IPS-18c (cell line): ENCODE data around the gene NAP1L2.
"Not testable (repeated sequence)": the region's sequence is repeated elsewhere in the genome, so short reads cannot be mapped to it uniquely, and the experiment has no call there.

Experiments used
- H3K4me3 ChIP-seq: 2 replicates; pipeline ENCODE4 v1.7.0; 2013; ENCODE audit warnings: low read depth, mild to moderate bottlenecking, low read length, moderate library complexity; ENCODE audit not compliant: insufficient read depth
- H3K9me3 ChIP-seq: one replicate; pipeline ENCODE4 v1.6.1; 2013; ENCODE audit warnings: mild to moderate bottlenecking, low read length, moderate library complexity; ENCODE audit not compliant: control insufficient read depth, insufficient read depth

Gene NAP1L2, protein sequence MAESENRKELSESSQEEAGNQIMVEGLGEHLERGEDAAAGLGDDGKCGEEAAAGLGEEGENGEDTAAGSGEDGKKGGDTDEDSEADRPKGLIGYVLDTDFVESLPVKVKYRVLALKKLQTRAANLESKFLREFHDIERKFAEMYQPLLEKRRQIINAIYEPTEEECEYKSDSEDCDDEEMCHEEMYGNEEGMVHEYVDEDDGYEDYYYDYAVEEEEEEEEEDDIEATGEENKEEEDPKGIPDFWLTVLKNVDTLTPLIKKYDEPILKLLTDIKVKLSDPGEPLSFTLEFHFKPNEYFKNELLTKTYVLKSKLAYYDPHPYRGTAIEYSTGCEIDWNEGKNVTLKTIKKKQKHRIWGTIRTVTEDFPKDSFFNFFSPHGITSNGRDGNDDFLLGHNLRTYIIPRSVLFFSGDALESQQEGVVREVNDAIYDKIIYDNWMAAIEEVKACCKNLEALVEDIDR

DNA sequence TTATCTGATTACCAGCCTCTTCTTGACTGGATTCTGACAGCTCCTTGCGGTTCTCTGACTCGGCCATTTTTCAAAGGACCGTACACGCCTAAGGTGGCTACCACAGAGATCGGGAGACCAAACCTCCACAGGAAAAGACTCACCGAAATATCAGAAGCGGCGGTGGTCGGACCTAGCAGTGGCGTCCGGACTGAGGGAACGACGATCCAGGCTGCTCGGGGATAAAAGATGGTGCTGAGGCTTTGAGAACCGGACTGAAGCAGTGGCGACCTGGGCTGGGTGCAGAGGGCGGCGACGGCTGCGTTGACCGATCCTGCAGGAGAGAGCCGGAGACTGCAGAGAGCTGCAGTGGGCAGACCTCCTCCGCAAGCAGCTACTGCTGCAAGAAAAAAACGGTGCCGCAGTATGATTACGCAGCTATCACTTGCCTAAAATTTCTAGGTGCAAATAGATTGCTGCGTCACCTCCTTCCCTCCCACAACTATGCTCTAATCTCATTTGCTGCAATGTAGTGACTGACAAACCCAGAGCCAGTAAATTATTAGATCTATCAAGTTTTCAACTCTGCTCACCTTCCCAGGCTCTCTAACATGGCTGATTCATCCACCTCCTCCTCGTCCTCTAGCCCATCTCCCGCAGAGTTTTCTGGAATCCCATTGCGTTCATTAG is at the start of gene NAP1L2:
NAP1L2 (minus strand) TSS at position 426 of the 669 bp plus-strand sequence; CDS start at position 67, 359 bp downstream.
- Histone ChIP-seq H3K9me3 (peaks cover under 1% of the 10 kb centered on the region), H3K4me3 (peak within 1 kb of the TSS; percentile 71)

DNA sequence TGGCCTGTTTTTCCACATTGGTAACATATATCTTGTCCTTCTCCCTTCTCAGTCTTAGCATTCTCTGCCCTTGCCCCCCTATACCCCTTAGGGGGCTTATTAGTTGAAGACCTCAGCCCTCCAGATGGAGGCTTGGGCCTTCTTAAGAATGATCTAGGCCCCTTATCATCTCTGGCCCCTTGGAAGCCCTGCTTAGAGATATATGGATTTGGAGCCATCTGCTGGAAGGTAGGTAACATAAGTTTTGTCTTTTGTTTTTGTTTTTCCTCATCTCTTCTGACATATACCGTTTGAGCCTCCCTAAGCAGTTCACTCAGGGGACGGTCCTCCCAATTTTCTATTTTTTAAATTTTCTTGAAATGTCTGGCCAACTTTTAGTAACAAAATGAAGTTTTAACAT is 48.3 kb upstream of the NAP1L2 start:
- no peaks in the 10 kb centered on the region for H3K9me3 ChIP-seq
- no peak overlapping the region for H3K4me3 ChIP-seq

DNA sequence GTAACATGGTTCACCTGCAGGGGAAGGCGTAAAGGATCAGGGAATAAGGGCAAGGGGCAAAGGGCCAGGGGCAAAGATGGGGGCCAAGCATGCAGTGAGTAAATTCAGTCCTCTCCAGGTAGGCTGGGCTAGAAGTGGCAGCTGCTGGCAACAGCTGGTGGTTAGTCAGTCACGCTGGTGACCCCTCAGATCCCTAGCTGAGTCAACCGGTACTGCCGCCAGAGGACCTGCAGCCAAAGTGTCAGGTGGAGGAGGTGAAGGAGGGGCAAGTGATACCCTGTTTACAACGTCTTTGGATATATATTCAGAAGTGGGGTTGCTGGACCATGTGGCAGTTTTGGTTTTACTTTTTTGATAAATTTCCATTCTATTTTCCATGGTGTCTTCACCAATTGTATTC is 24.6 kb upstream of the NAP1L2 start:
- Histone ChIP-seq H3K4me3 (no peak overlapping the region), H3K9me3 (peaks cover 2% of the 10 kb centered on the region)

DNA sequence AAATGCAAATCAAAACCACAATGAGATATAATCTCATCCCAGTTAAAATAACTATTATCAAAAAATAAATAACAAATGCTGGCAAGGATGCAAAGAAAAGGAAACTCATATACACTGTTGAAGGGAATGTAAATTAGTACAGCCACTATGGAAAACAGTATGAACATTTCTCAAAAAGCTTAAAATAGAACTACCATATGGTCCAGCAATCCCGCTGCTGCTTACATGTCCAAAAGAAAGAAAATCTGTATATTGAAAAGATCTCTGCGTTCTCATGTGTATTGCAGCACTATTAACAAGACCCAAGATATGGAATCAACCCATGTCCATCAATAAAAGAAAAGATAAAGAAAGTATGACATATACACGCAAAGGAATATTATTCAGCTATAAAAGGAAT is 3.0 kb upstream of the NAP1L2 start:
- peaks cover 2% of the 10 kb centered on the region for H3K9me3 ChIP-seq
- no peak overlapping the region for H3K4me3 ChIP-seq

DNA sequence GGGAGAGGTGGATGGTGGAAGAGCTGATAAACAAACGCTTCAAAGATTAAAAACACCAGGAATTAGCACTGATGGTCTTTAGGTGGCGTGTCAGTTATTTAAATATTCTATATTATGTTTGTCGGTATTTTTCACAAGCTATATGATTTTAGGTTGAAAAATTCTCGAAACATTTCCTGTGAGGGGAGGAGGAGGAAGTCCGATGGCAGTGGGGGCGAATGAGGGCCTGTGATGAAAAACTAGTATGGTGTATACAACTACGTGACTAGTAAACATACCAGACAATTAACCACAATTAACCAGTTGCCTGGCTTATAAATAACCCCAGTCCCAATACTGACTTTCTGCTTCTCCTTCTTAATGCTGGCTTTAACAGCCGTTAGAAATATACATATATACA is 595 bp upstream of the NAP1L2 start:
- peak overlapping the region; percentile 71; the same call in 1 of the 2 replicates for H3K4me3 ChIP-seq
- peaks cover 2% of the 10 kb centered on the region for H3K9me3 ChIP-seq

DNA sequence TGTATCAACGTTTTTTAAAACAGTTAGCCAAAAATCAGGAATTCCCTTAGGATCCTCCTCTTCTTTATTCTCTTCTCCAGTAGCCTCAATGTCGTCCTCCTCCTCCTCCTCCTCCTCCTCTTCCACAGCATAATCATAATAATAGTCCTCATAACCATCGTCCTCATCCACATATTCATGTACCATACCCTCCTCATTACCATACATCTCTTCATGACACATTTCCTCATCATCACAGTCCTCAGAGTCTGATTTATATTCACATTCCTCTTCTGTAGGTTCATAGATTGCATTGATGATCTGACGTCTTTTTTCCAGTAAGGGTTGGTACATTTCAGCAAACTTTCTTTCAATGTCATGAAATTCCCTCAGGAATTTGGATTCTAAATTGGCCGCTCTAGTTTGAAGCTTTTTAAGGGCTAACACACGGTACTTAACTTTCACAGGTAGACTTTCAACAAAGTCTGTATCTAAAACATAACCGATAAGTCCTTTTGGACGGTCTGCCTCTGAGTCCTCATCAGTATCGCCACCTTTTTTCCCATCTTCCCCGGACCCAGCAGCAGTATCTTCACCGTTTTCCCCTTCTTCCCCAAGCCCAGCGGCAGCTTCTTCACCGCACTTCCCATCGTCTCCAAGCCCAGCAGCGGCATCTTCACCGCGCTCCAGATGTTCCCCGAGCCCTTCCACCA is 771 bp downstream of the NAP1L2 start:
- H3K9me3 ChIP-seq = no peaks in the 10 kb centered on the region
- peak overlapping the region; percentile 71 for H3K4me3 ChIP-seq

DNA sequence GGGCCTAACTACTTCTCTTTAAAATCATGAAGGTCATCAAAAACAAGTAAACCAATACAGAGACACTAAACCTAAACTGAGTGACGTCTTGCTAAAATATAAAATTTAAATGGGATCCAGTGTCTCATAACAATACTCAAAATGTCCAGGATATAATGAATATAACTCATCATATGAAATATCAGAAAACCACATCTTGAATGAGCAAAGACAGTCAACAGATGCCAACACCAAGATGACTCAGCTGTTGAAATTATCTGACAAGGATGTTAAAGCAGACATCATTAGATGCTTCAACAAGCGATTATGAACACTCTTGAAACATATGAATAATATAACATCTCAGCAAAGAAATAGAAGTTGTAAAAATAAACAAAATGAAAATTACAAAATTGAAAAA is 8.3 kb downstream of the NAP1L2 start:
- H3K9me3 ChIP-seq = peaks cover 10% of the 10 kb centered on the region
- H3K4me3 ChIP-seq = no peak overlapping the region

DNA sequence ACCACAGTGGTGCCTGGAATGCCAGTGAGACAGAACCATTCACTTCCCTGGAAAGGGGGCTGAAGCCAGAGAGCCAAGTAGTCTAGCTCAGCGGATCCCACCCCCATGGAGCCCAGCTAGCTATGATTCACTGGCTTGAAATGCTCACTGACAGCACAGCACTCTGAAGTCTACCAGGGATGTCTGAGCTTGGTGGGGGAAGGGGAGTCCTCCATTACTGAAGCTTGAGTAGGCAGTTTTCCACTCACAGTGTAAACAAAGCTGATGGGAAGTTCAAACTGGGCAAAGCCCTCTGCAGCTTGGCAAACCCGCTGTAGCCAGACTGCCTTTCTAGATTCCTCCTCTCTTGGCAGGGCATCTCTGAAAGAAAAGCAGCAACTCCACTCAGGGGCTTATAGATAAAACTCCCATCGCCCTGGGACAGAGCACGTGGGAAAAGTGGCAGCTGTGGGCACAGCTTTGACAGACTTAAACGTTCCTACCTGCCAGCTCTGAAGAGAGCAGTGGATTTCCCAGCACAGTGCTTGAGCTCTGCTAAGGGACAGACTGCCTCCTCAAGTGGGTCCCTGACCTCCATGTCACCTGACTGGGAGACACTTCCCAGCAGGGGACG is 32.0 kb downstream of the NAP1L2 start:
- peaks cover 4% of the 10 kb centered on the region for H3K9me3 ChIP-seq
- H3K4me3 ChIP-seq = no peak overlapping the region

DNA sequence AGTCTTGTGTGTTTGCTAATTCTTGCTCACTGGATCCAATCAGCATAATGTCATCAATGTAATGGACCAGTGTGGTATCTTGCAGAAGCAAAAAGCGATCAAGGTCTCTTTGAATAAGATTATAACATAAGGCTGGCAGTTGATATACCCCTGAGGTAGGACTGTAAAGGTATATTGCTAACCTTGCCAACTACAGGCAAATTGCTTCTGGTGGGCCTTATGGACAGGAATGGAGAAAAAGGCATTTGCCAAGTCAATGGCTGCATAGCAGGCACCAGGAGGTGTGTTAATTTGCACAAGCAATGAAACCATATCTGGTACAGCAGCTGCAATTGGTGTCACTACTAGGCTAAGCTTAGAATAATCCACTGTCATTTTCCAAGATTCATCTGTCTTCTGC is 45.7 kb downstream of the NAP1L2 start:
- H3K4me3 ChIP-seq = not testable (repeated sequence)
- H3K9me3 ChIP-seq = peaks cover 20% of the 10 kb centered on the region
